H1 (cell line): ENCODE data around the gene RGS9. TPM values are rescaled to one million over a fixed set of nuclear protein-coding genes. Genes with fewer than 3 reads are reported as not detected.

Experiments
- CTCF ChIA-PET: fragments of 300-600 bp; sonication (Branson Sonifier 250); formaldehyde crosslinking; loops from one replicate; lab custom pipeline; 2021; ENCODE audit not compliant: partially characterized antibody; lab: Charles Lee
- POLR2A ChIA-PET: fragments of 300-600 bp; sonication (Branson Sonifier 250); formaldehyde crosslinking; loops from one replicate; lab custom pipeline; 2021; ENCODE audit warnings: inconsistent platforms; ENCODE audit not compliant: partially characterized antibody; lab: Charles Lee
- DNase-seq, 2 experiments: peaks; one replicate each; pipeline versions ENCODE4 v3.0.0 to v3.0.0-alpha.2; 2010 to 2022; ENCODE audit warnings: low spot score in 2 of 2, low read depth in 1 of 2, mixed read lengths in 1 of 2
- FAIRE-seq: peaks from 2 replicates; lab custom pipeline; 2011; peaks lifted over from hg19 to GRCh38; lab: Jason Lieb, UNC
- H2AFZ ChIP-seq: 2 replicates; pipeline ENCODE4 v1.8.1; 2012; ENCODE audit warnings: low read length, inconsistent platforms
- H2AK5ac ChIP-seq: 2 replicates; pipeline ENCODE4 v1.6.1; 2013; ENCODE audit warnings: low read depth, low read length
- H2BK120ac ChIP-seq: replicated peaks from 2 replicates; pipeline ENCODE3; 2013; ENCODE audit warnings: low read depth, low read length, inconsistent platforms
- H2BK12ac ChIP-seq: 2 replicates; pipeline ENCODE4 v1.6.1; 2013; ENCODE audit warnings: low read depth, low read length
- H2BK15ac ChIP-seq: 2 replicates; pipeline ENCODE4 v1.6.1; 2013; ENCODE audit warnings: low read length
- H2BK20ac ChIP-seq: 2 replicates; pipeline ENCODE4 v1.6.1; 2013; ENCODE audit warnings: low read length
- H2BK5ac ChIP-seq: 2 replicates; pipeline ENCODE4 v1.6.1; 2013; ENCODE audit warnings: low read depth, low read length
- H3K14ac ChIP-seq: 2 replicates; pipeline ENCODE4 v1.6.1; 2013; ENCODE audit warnings: inconsistent platforms; ENCODE audit not compliant: insufficient read length
- H3K18ac ChIP-seq: 2 replicates; pipeline ENCODE4 v1.6.1; 2013; ENCODE audit warnings: low read length; ENCODE audit errors: extremely low read depth
- H3K23ac ChIP-seq: 2 replicates; pipeline ENCODE4 v1.6.1; 2013; ENCODE audit warnings: inconsistent platforms; ENCODE audit not compliant: insufficient read length
- H3K23me2 ChIP-seq: 2 replicates; pipeline ENCODE4 v1.6.1; 2013; ENCODE audit warnings: low read depth, low read length
- H3K27ac ChIP-seq: 2 replicates; pipeline ENCODE4 v1.6.1; 2011; ENCODE audit warnings: low read depth, low read length, inconsistent platforms
- H3K27me3 ChIP-seq, 4 experiments: replicated peaks in 1 of 4; 1 replicate in 1 of 4; 2 replicates in 3 of 4; pipeline versions ENCODE4 v1.6.1 to v1.8.1; 2011 to 2013; ENCODE audit warnings: low read length in 3 of 4, mild to moderate bottlenecking in 3 of 4, inconsistent platforms in 2 of 4, mixed read lengths in 2 of 4, moderate library complexity in 1 of 4; ENCODE audit not compliant: control insufficient read depth in 3 of 4, insufficient read depth in 3 of 4; ENCODE audit errors: extremely low read depth in 1 of 4
- H3K36me3 ChIP-seq, 4 experiments: 2 replicates each; pipeline versions ENCODE4 v1.6.1 to v1.8.1; 2011 to 2013; ENCODE audit warnings: mild to moderate bottlenecking in 4 of 4, low read length in 3 of 4, moderate library complexity in 2 of 4, control low read depth in 1 of 4, inconsistent platforms in 1 of 4; ENCODE audit not compliant: insufficient read depth in 4 of 4, control insufficient read depth in 2 of 4
- H3K4ac ChIP-seq: replicated peaks from 2 replicates; pipeline ENCODE3; 2013; ENCODE audit warnings: low read length, low read depth, mixed read lengths, inconsistent platforms; ENCODE audit not compliant: insufficient read length
- H3K4me1 ChIP-seq, 4 experiments: replicated peaks in 1 of 4; 1 replicate in 1 of 4; 2 replicates in 3 of 4; pipeline versions ENCODE4 v1.6.1 to v1.8.1; 2011 to 2013; ENCODE audit warnings: low read length in 3 of 4, inconsistent platforms in 2 of 4, mixed read lengths in 1 of 4; ENCODE audit not compliant: insufficient read depth in 4 of 4, control insufficient read depth in 3 of 4
- H3K4me2 ChIP-seq, 2 experiments: 2 replicates each; pipeline versions ENCODE4 v1.6.1 to v1.8.1; 2011 to 2013; ENCODE audit warnings: low read depth in 2 of 2, low read length in 2 of 2, control low read depth in 1 of 2, inconsistent platforms in 1 of 2, mild to moderate bottlenecking in 1 of 2; ENCODE audit not compliant: insufficient read depth in 1 of 2
- H3K4me3 ChIP-seq, 4 experiments: fragments of 200-600, 300-600 bp in 1 of 4; sonication (generic), shearing (Covaris generic), sonication (Bioruptor Twin) in 1 of 4; 2 replicates each; pipeline versions ENCODE4 v1.5.1 to v1.8.1; 2011 to 2016; ENCODE audit warnings: low read length in 4 of 4, low read depth in 3 of 4, control low read depth in 2 of 4, inconsistent platforms in 2 of 4, mild to moderate bottlenecking in 2 of 4, mixed read lengths in 1 of 4, moderate library complexity in 1 of 4; ENCODE audit not compliant: insufficient read depth in 2 of 4; ENCODE audit errors: extremely low read depth in 1 of 4
- H3K56ac ChIP-seq: replicated peaks from 2 replicates; pipeline ENCODE3; 2013; ENCODE audit warnings: low read depth, mild to moderate bottlenecking, mixed read lengths, low read length, inconsistent platforms; ENCODE audit not compliant: insufficient read length
- H3K79me1 ChIP-seq: 2 replicates; pipeline ENCODE4 v1.6.1; 2013; ENCODE audit warnings: low read depth, low read length, control low read depth
- H3K79me2 ChIP-seq, 2 experiments: 2 replicates each; pipeline versions ENCODE4 v1.6.1 to v1.8.1; 2012 to 2013; ENCODE audit warnings: low read length in 2 of 2, mild to moderate bottlenecking in 2 of 2, inconsistent platforms in 1 of 2; ENCODE audit not compliant: insufficient read depth in 2 of 2, control insufficient read depth in 1 of 2
- H3K9ac ChIP-seq, 4 experiments: replicated peaks in 1 of 4; 1 replicate in 1 of 4; 2 replicates in 3 of 4; pipeline versions ENCODE4 v1.6.1 to v1.8.1; 2011 to 2013; ENCODE audit warnings: low read depth in 3 of 4, low read length in 3 of 4, control low read depth in 2 of 4, mild to moderate bottlenecking in 2 of 4, moderate library complexity in 2 of 4, inconsistent platforms in 1 of 4; ENCODE audit errors: extremely low read depth in 1 of 4
- H3K9me3 ChIP-seq, 2 experiments: 2 replicates each; pipeline versions ENCODE4 v1.6.1 to v1.8.1; 2012 to 2013; ENCODE audit warnings: mild to moderate bottlenecking in 2 of 2, moderate library complexity in 2 of 2, control low read depth in 1 of 2, inconsistent platforms in 1 of 2, low read depth in 1 of 2, low read length in 1 of 2, mixed read lengths in 1 of 2; ENCODE audit not compliant: insufficient read depth in 2 of 2
- H4K20me1 ChIP-seq, 2 experiments: replicated peaks in 1 of 2; 2 replicates each; pipeline versions ENCODE3 to v1.8.1; 2011 to 2013; ENCODE audit warnings: inconsistent platforms in 2 of 2, low read length in 2 of 2, mild to moderate bottlenecking in 1 of 2; ENCODE audit not compliant: insufficient read depth in 2 of 2, control insufficient read depth in 1 of 2
- H4K5ac ChIP-seq: 2 replicates; pipeline ENCODE4 v1.6.1; 2013; ENCODE audit warnings: low read length, low read depth, mixed read lengths, inconsistent platforms; ENCODE audit not compliant: insufficient read length
- H4K8ac ChIP-seq: 2 replicates; pipeline ENCODE4 v1.8.0; 2013; ENCODE audit warnings: mild to moderate bottlenecking, moderate library complexity, low read length, inconsistent platforms; ENCODE audit not compliant: insufficient read depth; ENCODE audit errors: extremely low read depth
- H4K91ac ChIP-seq: replicated peaks from 2 replicates; pipeline ENCODE3; 2013; ENCODE audit warnings: low read length, mixed read lengths, inconsistent platforms; ENCODE audit not compliant: insufficient read length
- CTBP2 ChIP-seq: IDR thresholded peaks from 2 replicates; pipeline ENCODE4 v1.7.0; 2011; ENCODE audit warnings: borderline replicate concordance, mild to moderate bottlenecking, moderate library complexity, mixed read lengths, low read length; ENCODE audit not compliant: insufficient read depth, insufficient read length
- CTCF ChIP-seq, 3 experiments: IDR thresholded peaks; 1 replicate in 2 of 3; 2 replicates in 1 of 3; pipeline versions ENCODE4 v1.5.1 to v1.6.1; 2011; ENCODE audit warnings: low read length in 3 of 3, mild to moderate bottlenecking in 3 of 3, inconsistent platforms in 2 of 3, low read depth in 1 of 3, moderate library complexity in 1 of 3; ENCODE audit not compliant: insufficient read depth in 1 of 3; ENCODE audit errors: control extremely low read depth in 1 of 3
- EP300 ChIP-seq, 2 experiments: IDR thresholded peaks; 1 replicate in 1 of 2; 2 replicates in 1 of 2; pipeline ENCODE4 v1.6.1; 2011 to 2012; ENCODE audit warnings: low read depth in 2 of 2, low read length in 2 of 2, mild to moderate bottlenecking in 2 of 2, borderline replicate concordance in 1 of 2, inconsistent platforms in 1 of 2, moderate library complexity in 1 of 2
- EZH2 ChIP-seq: fragments of 200-600 bp; sonication (generic); IDR thresholded peaks from 2 replicates; pipeline ENCODE4 v1.7.1; 2012; ENCODE audit warnings: low read depth, mild to moderate bottlenecking, moderate library complexity, low read length, inconsistent platforms; ENCODE audit not compliant: severe bottlenecking
- GABPA ChIP-seq: IDR thresholded peaks from 2 replicates; pipeline ENCODE4 v1.6.1; 2011; ENCODE audit warnings: mild to moderate bottlenecking, low read length, moderate library complexity, borderline replicate concordance; ENCODE audit not compliant: insufficient read depth
- JUND ChIP-seq: IDR thresholded peaks from 2 replicates; pipeline ENCODE4 v1.6.1; 2011; ENCODE audit warnings: mild to moderate bottlenecking, improper control_type of control experiment, low read length
- POU5F1 ChIP-seq: IDR thresholded peaks from 2 replicates; pipeline ENCODE4 v1.6.1; 2011; ENCODE audit warnings: low read depth, mild to moderate bottlenecking, low read length, moderate library complexity
- SIX5 ChIP-seq: IDR thresholded peaks from 2 replicates; pipeline ENCODE4 v1.6.1; 2011; ENCODE audit warnings: mild to moderate bottlenecking, low read depth, low read length
- SP1 ChIP-seq: IDR thresholded peaks from 2 replicates; pipeline ENCODE4 v1.6.1; 2011; ENCODE audit warnings: low read depth, low read length
- WGBS, 2 experiments: shearing (Covaris generic) in 1 of 2; methylation state at CpG; one replicate each; pipeline versions ENCODE4 v1.1.6 to v1.1.7; 2013 to 2015; ENCODE audit warnings: low lambda C conversion rate in 2 of 2, mixed read lengths in 2 of 2, inconsistent platforms in 1 of 2, low coverage in 1 of 2, missing lambda C conversion rate in 1 of 2; ENCODE audit not compliant: insufficient replicate concordance in 2 of 2, insufficient coverage in 1 of 2, insufficient read length in 1 of 2; ENCODE audit errors: extremely low coverage in 1 of 2, missing lambda C conversion rate in 1 of 2; 5-methylcytosine and 5-hydroxymethylcytosine counted together
- polyA plus RNA-seq, 7 experiments: library from polyadenylated mRNA; depleted of rRNA in 3 of 7; stranded (reverse) in 5 of 7; unstranded in 2 of 7; fragments of >200 nt in 5 of 7; fragments of 200-250 nt in 2 of 7; gene quantifications; 1 replicate in 5 of 7; 2 replicates in 1 of 7; 4 replicates in 1 of 7; pipeline versions ENCODE4 v1.2.1 to v1.2.3, GENCODE V29; 2011 to 2013; ENCODE audit warnings: missing spikeins in 2 of 7, mixed read lengths in 2 of 7
- total RNA-seq: library from RNA; stranded (reverse); fragmentation: NEBNext Ultra II Directional; extraction: Animal tissue kit (Norgen Biotek cat#: 25700); gene quantifications from 2 replicates; pipeline ENCODE4 v1.2.1, GENCODE V29; 2021

Gene RGS9
- total and polyA plus RNA-seq, 2 of the 8 experiments (the other 6 are each of a cell fraction or from before 2014, with no cell fraction given), result 8.9 to 20.5 TPM

- H4K8ac ChIP-seq, result no peak overlapping the region
- H3K56ac ChIP-seq, result peak overlapping the region; percentile 36
- no peak overlapping the region for H3K9ac ChIP-seq
- ChIA-PET POLR2A (no interaction called here), CTCF (no interaction called here)
- no peak overlapping the region for H3K4ac ChIP-seq
- no peak overlapping the region for H2BK120ac ChIP-seq
- H3K23me2 ChIP-seq, result peaks cover 10% of the 10 kb centered on the region; the same call in 1 of the 2 replicates
- no peaks in the 10 kb centered on the region for H3K27me3 ChIP-seq
- no peak overlapping the region for H3K18ac ChIP-seq
- H3K4me2 ChIP-seq, result no peak overlapping the region
- no peak overlapping the region for H3K27ac ChIP-seq
- no peaks in the 10 kb centered on the region for H4K20me1 ChIP-seq
- no peak overlapping the region for H3K14ac ChIP-seq
- peak overlapping the region; percentile 63; the same call in 1 of the 2 replicates for H2BK15ac ChIP-seq
- no peak overlapping the region for H2AFZ ChIP-seq
- no peaks in the 10 kb centered on the region for H3K9me3 ChIP-seq
- 0 out of 2 replicates have a peak overlapping the region, but pooled peaks have one; percentile 60 for H2AK5ac ChIP-seq
- 86 to 97% methylated on average over 2 to 5 of the region's 5 CpGs for WGBS, 2 experiments
- H2BK20ac ChIP-seq, result no peak overlapping the region
- no peak overlapping the region for H4K5ac ChIP-seq
- no peaks in the 10 kb centered on the region for H3K79me2 ChIP-seq
- H3K4me1 ChIP-seq, result peaks cover 0 to 4% (median 1%) of the 10 kb centered on the region in 4 experiments; a peak in 5 of 7 replicates
- no peak overlapping the region for H2BK5ac ChIP-seq
- H3K4me3 ChIP-seq, result no peak overlapping the region
- no peaks in the 10 kb centered on the region; a peak in 1 of 8 replicates for H3K36me3 ChIP-seq
- H3K79me1 ChIP-seq, result no peaks in the 10 kb centered on the region; the same call in 1 of the 2 replicates
- no peak for FAIRE-seq
- no peak overlapping the region for H4K91ac ChIP-seq
- no peak overlapping the region for H2BK12ac ChIP-seq
- H3K23ac ChIP-seq, result no peak overlapping the region
- no peak for DNase-seq
- TF ChIP-seq CTBP2 (no peak), EZH2 (no peak), GABPA (no peak), SIX5 (no peak), JUND (no peak), SP1 (no peak), CTCF (IDR thresholded peaks at IDR 0.05; ENCODE audit: control extremely low read depth in 1 of 3, insufficient read depth in 1 of 3, low read depth in 1 of 3, low read length in 3 of 3) (no peak), POU5F1 (no peak), EP300 (IDR thresholded peaks at IDR 0.05; ENCODE audit: borderline replicate concordance in 1 of 2, low read depth in 2 of 2, low read length in 2 of 2) (no peak)
Measured at GRCh38 chr17:65176646-65177409, 39.7 kb downstream of the RGS9 start.
